Stimulated activated CD4-positive, alpha-beta T cell treated with anti-CD3 and anti-CD28 coated beads, Interleukin-15, amount 100 ng/mL, for 48 hours (primary cell): ENCODE data around the gene PEX13.
"Not testable (repeated sequence)": the region's sequence is repeated elsewhere in the genome, so short reads cannot be mapped to it uniquely, and the experiment has no call there.

Experiments used
- DNase-seq, 2 donors: peaks; one replicate each; pipeline ENCODE4 v3.0.0-alpha.2; 2020; ENCODE audit warnings: low read depth in 2 of 2

The PEX13 gene

DNA sequence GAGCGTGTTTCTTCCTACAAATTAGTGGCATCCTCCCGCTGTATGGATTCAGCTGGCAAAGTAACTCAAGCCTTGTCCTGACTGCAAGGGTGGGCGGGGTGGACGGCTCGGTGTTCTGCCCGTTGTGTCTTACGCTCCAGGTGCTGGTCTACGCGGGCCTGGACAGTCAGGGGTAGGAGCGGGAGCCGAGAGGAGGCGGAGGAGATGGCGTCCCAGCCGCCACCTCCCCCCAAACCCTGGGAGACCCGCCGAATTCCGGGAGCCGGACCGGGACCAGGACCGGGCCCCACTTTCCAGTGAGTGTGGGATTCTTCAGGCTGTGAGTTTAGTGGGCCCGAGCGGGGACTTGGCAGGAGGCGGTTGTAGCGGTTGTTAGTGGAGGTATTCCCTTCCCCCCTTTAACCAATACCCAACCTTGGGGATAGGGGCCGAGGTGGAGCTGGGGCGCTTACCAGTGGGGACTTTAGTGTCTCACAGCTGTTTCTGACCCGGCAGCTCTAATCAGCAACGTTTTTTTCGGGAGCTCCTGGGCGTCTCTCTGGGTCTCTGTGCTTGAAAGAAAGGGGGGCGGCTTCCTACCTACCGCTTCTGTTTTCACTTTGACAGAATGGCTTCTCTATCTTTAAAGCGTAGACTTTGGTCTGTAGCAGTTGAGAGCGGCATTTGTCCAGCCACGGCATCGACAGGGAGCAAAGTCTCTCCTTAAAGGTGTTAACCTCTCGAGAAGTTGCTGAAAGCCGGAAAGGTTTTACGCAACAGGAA lies at the start of gene PEX13, which contains the start of gene PUS10:
TSS of gene PEX13 (plus strand) at position 165 of the 762 bp plus-strand sequence. CDS start at position 205, 40 bp downstream.
TSS of gene PUS10 (minus strand) at position 700 of the 762 bp plus-strand sequence. CDS start 6,365 bp downstream, outside the sequence.
- peak; percentile 61 to 62 for DNase-seq

DNA sequence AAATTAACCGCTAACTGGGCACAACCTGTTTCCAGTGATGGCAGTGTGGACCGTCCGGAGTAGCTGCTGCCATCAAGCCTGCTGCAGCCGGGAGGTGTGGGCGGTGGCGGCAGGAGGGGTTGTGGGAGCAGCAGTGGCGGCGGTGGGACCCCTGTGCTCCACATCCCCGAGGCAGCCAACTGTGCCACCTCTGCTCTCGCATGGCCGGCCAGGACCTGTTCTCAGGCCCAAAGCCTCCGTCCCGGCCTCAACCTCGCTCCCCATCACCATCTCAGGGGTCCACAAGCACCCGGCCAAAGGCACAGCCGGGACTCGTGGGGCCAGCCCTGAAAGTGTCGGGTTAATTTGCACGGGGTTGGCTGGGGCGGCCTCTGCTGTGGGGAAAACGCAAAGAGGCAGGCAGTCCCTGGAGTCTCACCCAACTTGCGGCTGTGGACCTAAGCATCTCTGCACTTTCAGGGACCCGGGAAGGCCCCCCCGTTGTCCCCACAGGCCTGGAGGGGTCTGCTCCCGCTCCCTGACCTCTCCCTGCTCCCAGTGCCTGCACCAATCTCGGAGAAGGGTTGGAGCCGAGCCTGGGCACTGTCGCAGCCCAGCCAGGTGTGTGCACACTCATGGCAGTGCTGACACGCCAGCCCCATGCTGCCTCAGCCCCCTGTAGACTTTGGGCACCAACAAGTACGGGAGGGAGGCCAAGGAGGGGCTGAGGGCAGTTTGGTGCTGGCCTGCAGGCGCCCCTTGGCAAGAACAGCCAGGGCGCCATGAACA lies 44.4 kb upstream of the PEX13 start:
- DNase-seq = no peak

DNA sequence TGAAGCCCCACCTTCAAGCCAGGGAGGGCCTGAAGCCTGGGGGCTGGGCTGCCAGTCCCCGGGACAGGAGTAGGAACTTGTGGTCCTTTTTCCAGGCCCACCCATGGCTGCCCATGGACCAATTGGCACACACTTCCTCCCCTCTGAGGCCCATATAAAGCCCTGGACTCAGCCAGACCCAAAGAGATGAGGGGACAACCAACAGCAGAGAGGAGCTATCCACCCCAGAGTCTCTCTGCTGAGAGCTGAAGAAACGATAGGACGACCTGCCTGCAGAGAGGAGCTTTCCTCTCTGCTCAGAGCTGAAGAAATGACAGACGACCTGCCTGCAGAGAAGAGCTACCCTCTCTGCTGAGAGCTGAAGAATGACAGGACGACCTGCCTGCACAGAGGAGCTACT lies 43.8 kb upstream of the PEX13 start:
- no peak for DNase-seq

- no peak for DNase-seq
These were observed 42.9 kb upstream of the PEX13 start for GRCh38 chr2:60974652-60975051.

DNA sequence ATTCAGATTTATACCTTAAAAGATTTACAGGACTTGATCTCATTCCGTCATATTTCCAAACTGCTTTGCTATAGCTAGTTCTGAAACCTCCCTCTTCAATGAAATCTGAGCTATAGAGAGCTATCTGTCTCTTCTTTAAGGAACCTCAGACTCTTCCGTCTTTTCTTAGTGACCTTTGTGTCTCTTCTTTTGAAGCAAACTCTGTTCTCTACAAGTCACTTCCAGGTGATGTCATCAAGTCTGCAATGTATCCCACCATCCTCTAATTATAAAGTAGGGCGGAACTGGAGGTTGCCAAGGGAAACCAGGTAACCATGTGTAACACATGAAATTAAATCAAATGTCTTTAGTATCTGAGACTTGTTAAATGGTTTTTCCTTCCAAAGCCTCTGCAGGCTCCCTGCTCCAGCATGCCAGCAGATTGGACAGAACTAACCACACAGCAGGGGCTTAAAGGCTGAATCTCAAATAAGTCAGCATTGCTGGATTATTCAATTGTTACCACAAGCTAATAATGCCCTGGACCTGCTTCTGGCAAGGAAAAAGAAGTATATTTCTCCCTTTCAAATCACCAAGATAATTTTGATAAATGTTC lies 41.2 kb upstream of the PEX13 start:
- no peak for DNase-seq

DNA sequence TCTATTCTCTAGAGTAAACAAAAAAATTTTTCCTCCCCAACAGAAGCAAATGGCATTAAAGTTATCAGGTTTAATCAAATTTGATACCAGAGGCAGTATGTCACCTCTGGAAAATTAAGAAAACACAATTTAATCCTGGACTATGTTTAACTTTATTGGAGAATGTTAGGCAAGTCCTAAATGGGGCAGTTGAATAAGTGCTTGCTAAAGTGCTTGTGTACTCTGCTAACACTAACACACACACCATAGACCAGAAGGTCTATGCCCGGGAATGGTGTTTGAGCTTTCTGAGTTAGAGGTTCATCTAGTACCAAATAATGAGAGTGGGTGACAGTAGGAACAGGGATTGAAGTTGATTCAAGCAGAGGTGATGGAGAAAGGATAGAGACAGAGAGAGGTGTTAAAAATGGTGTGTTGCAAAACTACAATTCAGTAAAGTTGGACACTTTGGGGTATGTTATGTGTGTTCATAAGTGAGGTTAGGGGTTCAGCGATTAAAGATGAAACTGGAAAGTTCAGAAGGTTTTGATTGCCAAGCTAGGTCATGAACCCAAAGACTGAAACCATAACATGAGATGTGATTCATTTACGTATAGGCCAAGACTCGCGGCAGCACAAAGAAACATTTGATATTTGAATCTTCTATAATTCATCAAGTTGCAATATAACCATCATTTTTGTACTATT lies 40.5 kb upstream of the PEX13 start:
- DNase-seq = no peak

DNA sequence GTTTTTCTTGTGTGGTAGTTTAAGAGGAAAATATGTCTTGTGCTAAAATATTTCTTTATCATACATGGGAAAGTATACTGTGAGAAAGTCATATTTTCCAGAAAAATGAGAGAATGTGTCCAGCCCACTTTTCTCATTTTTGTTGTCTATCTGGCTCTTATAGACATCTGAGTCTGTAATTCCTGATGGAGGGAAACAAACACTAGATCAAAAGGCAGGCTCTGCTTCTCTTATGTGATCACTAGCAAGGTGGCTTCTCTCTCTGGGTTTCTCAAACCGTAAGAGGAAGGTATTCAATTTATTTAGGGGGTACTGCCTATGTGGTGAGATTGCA lies 40.0 kb upstream of the PEX13 start:
- DNase-seq = no peak

DNA sequence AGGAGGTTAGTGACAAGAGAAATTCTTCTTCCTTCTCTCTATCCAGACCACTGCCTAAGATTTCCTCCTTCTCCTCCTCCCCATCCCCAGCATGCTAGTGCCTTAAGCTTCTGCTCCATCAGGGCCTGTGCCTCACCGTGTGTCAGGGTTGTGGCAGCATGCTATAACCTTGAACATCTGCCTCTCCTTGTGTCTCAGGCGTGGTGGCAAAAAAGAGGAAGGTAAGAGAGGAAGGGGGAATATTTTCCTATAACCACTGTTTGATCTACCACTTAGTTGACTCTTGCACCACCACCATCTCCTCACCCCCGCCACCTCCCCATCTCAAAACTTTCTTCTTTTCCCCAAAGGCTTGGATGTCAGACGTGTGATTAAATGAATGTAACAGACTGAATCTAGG lies 38.3 kb upstream of the PEX13 start:
- DNase-seq = no peak

GRCh38 chr2:60980071-60980815 lies 37.3 kb upstream of the PEX13 start:
- DNase-seq = no peak

GRCh38 chr2:60982066-60982465 lies 35.5 kb upstream of the PEX13 start:
- DNase-seq = not testable (repeated sequence)

DNA sequence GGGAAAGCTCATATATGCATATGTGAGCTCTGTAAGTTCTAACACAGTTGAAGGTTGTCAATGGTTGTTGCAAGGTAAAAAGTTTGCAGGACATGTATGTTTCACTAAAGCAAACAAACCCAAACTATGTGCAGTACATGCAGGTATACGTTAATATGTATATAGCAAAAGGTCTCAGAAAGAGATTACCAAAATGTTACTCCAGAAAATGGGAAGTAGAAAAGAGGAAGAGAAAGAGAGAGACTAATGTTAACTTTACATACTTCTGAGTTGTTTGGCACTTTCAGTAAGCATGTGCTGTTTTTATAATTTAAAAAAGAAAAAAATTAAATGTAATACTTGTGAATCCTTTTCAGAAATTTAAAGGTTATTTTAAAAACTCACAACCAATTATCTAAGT lies 32.8 kb upstream of the PEX13 start:
- DNase-seq = no peak

DNA sequence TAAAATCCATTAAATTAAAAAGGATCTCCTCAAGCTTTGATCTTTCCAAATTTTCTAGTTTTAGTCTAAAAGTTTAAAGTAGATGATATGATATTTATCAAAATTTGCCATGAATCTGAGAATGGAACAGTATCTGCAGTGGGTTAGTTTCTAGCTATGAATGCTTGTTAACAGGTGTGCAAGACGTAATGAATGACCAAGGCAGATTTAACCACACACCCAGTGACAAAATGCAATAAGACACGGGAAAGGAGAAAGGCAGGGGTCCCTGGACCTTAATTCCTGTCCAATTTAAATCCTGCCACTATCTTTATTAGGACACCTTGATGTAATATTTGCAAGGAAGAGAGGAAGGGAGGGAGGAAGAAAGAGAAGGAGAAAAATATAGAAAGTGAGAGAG lies 30.5 kb upstream of the PEX13 start:
- no peak for DNase-seq

GRCh38 chr2:60987656-60988055 lies 29.9 kb upstream of the PEX13 start:
- not testable (repeated sequence) for DNase-seq

GRCh38 chr2:60989259-60989658 lies 28.3 kb upstream of the PEX13 start:
- no peak for DNase-seq

DNA sequence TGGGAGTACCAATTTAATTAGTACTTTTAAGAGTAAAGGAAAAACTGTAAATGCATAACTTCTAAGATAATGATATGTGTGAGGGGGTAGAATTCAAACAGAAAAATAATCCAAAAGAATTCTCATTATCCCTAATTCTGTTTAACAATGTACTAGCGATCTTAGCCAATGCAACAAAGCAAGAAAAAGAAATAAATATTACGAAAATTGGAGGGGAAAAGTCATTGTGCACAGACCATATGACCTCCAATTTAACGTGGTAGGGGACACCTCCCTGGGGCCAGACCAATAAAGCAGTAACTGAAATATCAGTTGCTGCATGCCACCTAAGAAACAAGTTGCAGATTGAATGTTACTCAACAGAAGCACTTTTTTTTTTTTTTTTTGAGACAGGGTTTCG lies 25.9 kb upstream of the PEX13 start:
- DNase-seq = no peak

- DNase-seq = no peak
These were observed 24.5 kb upstream of the PEX13 start for GRCh38 chr2:60992985-60993392.

GRCh38 chr2:60994131-60994530 lies 23.4 kb upstream of the PEX13 start:
- no peak for DNase-seq

GRCh38 chr2:60998628-60999545 lies 18.6 kb upstream of the PEX13 start:
- no peak for DNase-seq

GRCh38 chr2:61005736-61006135 lies 11.8 kb upstream of the PEX13 start:
- no peak for DNase-seq

DNA sequence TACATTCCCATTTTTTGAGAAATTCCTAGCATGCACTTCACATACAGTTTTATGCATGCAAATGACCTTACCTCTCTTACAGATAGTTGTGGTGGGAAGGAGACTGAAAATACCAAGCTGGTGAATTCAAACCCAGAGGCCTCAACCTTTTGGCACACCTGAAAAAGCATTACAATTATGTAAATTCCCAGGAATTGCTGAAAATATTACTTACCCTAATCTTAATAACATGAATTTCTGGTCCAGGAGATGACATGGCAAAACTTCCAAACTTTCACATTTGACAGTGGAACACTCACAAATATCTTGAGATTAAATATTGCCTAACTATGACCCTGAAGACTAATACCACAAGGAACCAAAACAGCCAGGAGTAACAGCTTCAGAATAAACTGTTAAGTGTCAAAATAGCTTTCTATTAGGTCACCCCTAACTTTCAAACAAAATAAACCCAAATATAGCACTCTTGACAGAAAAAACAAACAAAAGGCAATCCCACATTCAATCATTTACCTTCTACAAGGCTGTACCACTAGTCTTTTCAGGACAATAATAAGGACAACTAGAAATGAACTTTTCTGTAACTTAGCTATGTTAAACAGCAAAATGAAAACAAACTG lies 10.9 kb upstream of the PEX13 start:
- DNase-seq = no peak
